H1 (cell line): ENCODE results near the gene PRTN3. TPM values are rescaled to one million over a fixed set of nuclear protein-coding genes. Genes with fewer than 3 reads are reported as not detected.

Experiments
- CTCF ChIA-PET: fragments of 300-600 bp; sonication (Branson Sonifier 250); formaldehyde crosslinking; loops from one replicate; lab custom pipeline; 2021; ENCODE audit not compliant: partially characterized antibody; lab: Charles Lee
- POLR2A ChIA-PET: fragments of 300-600 bp; sonication (Branson Sonifier 250); formaldehyde crosslinking; loops from one replicate; lab custom pipeline; 2021; ENCODE audit warnings: inconsistent platforms; ENCODE audit not compliant: partially characterized antibody; lab: Charles Lee
- DNase-seq, 2 experiments: peaks; one replicate each; pipeline versions ENCODE4 v3.0.0 to v3.0.0-alpha.2; 2010 to 2022; ENCODE audit warnings: low spot score in 2 of 2, low read depth in 1 of 2, mixed read lengths in 1 of 2
- FAIRE-seq: peaks from 2 replicates; lab custom pipeline; 2011; peaks lifted over from hg19 to GRCh38; lab: Jason Lieb, UNC
- H2AFZ ChIP-seq: 2 replicates; pipeline ENCODE4 v1.8.1; 2012; ENCODE audit warnings: low read length, inconsistent platforms
- H2AK5ac ChIP-seq: 2 replicates; pipeline ENCODE4 v1.6.1; 2013; ENCODE audit warnings: low read depth, low read length
- H2BK120ac ChIP-seq: replicated peaks from 2 replicates; pipeline ENCODE3; 2013; ENCODE audit warnings: low read depth, low read length, inconsistent platforms
- H2BK12ac ChIP-seq: 2 replicates; pipeline ENCODE4 v1.6.1; 2013; ENCODE audit warnings: low read depth, low read length
- H2BK15ac ChIP-seq: 2 replicates; pipeline ENCODE4 v1.6.1; 2013; ENCODE audit warnings: low read length
- H2BK20ac ChIP-seq: 2 replicates; pipeline ENCODE4 v1.6.1; 2013; ENCODE audit warnings: low read length
- H2BK5ac ChIP-seq: 2 replicates; pipeline ENCODE4 v1.6.1; 2013; ENCODE audit warnings: low read depth, low read length
- H3K14ac ChIP-seq: 2 replicates; pipeline ENCODE4 v1.6.1; 2013; ENCODE audit warnings: inconsistent platforms; ENCODE audit not compliant: insufficient read length
- H3K18ac ChIP-seq: 2 replicates; pipeline ENCODE4 v1.6.1; 2013; ENCODE audit warnings: low read length; ENCODE audit errors: extremely low read depth
- H3K23ac ChIP-seq: 2 replicates; pipeline ENCODE4 v1.6.1; 2013; ENCODE audit warnings: inconsistent platforms; ENCODE audit not compliant: insufficient read length
- H3K23me2 ChIP-seq: 2 replicates; pipeline ENCODE4 v1.6.1; 2013; ENCODE audit warnings: low read depth, low read length
- H3K27ac ChIP-seq: 2 replicates; pipeline ENCODE4 v1.6.1; 2011; ENCODE audit warnings: low read depth, low read length, inconsistent platforms
- H3K27me3 ChIP-seq, 4 experiments: replicated peaks in 1 of 4; 1 replicate in 1 of 4; 2 replicates in 3 of 4; pipeline versions ENCODE4 v1.6.1 to v1.8.1; 2011 to 2013; ENCODE audit warnings: low read length in 3 of 4, mild to moderate bottlenecking in 3 of 4, inconsistent platforms in 2 of 4, mixed read lengths in 2 of 4, moderate library complexity in 1 of 4; ENCODE audit not compliant: control insufficient read depth in 3 of 4, insufficient read depth in 3 of 4; ENCODE audit errors: extremely low read depth in 1 of 4
- H3K36me3 ChIP-seq, 4 experiments: 2 replicates each; pipeline versions ENCODE4 v1.6.1 to v1.8.1; 2011 to 2013; ENCODE audit warnings: mild to moderate bottlenecking in 4 of 4, low read length in 3 of 4, moderate library complexity in 2 of 4, control low read depth in 1 of 4, inconsistent platforms in 1 of 4; ENCODE audit not compliant: insufficient read depth in 4 of 4, control insufficient read depth in 2 of 4
- H3K4ac ChIP-seq: replicated peaks from 2 replicates; pipeline ENCODE3; 2013; ENCODE audit warnings: low read length, low read depth, mixed read lengths, inconsistent platforms; ENCODE audit not compliant: insufficient read length
- H3K4me1 ChIP-seq, 4 experiments: replicated peaks in 1 of 4; 1 replicate in 1 of 4; 2 replicates in 3 of 4; pipeline versions ENCODE4 v1.6.1 to v1.8.1; 2011 to 2013; ENCODE audit warnings: low read length in 3 of 4, inconsistent platforms in 2 of 4, mixed read lengths in 1 of 4; ENCODE audit not compliant: insufficient read depth in 4 of 4, control insufficient read depth in 3 of 4
- H3K4me2 ChIP-seq, 2 experiments: 2 replicates each; pipeline versions ENCODE4 v1.6.1 to v1.8.1; 2011 to 2013; ENCODE audit warnings: low read depth in 2 of 2, low read length in 2 of 2, control low read depth in 1 of 2, inconsistent platforms in 1 of 2, mild to moderate bottlenecking in 1 of 2; ENCODE audit not compliant: insufficient read depth in 1 of 2
- H3K4me3 ChIP-seq, 4 experiments: fragments of 200-600, 300-600 bp in 1 of 4; sonication (generic), shearing (Covaris generic), sonication (Bioruptor Twin) in 1 of 4; 2 replicates each; pipeline versions ENCODE4 v1.5.1 to v1.8.1; 2011 to 2016; ENCODE audit warnings: low read length in 4 of 4, low read depth in 3 of 4, control low read depth in 2 of 4, inconsistent platforms in 2 of 4, mild to moderate bottlenecking in 2 of 4, mixed read lengths in 1 of 4, moderate library complexity in 1 of 4; ENCODE audit not compliant: insufficient read depth in 2 of 4; ENCODE audit errors: extremely low read depth in 1 of 4
- H3K56ac ChIP-seq: replicated peaks from 2 replicates; pipeline ENCODE3; 2013; ENCODE audit warnings: low read depth, mild to moderate bottlenecking, mixed read lengths, low read length, inconsistent platforms; ENCODE audit not compliant: insufficient read length
- H3K79me1 ChIP-seq: 2 replicates; pipeline ENCODE4 v1.6.1; 2013; ENCODE audit warnings: low read depth, low read length, control low read depth
- H3K79me2 ChIP-seq, 2 experiments: 2 replicates each; pipeline versions ENCODE4 v1.6.1 to v1.8.1; 2012 to 2013; ENCODE audit warnings: low read length in 2 of 2, mild to moderate bottlenecking in 2 of 2, inconsistent platforms in 1 of 2; ENCODE audit not compliant: insufficient read depth in 2 of 2, control insufficient read depth in 1 of 2
- H3K9ac ChIP-seq, 4 experiments: replicated peaks in 1 of 4; 1 replicate in 1 of 4; 2 replicates in 3 of 4; pipeline versions ENCODE4 v1.6.1 to v1.8.1; 2011 to 2013; ENCODE audit warnings: low read depth in 3 of 4, low read length in 3 of 4, control low read depth in 2 of 4, mild to moderate bottlenecking in 2 of 4, moderate library complexity in 2 of 4, inconsistent platforms in 1 of 4; ENCODE audit errors: extremely low read depth in 1 of 4
- H3K9me3 ChIP-seq, 2 experiments: 2 replicates each; pipeline versions ENCODE4 v1.6.1 to v1.8.1; 2012 to 2013; ENCODE audit warnings: mild to moderate bottlenecking in 2 of 2, moderate library complexity in 2 of 2, control low read depth in 1 of 2, inconsistent platforms in 1 of 2, low read depth in 1 of 2, low read length in 1 of 2, mixed read lengths in 1 of 2; ENCODE audit not compliant: insufficient read depth in 2 of 2
- H4K20me1 ChIP-seq, 2 experiments: replicated peaks in 1 of 2; 2 replicates each; pipeline versions ENCODE3 to v1.8.1; 2011 to 2013; ENCODE audit warnings: inconsistent platforms in 2 of 2, low read length in 2 of 2, mild to moderate bottlenecking in 1 of 2; ENCODE audit not compliant: insufficient read depth in 2 of 2, control insufficient read depth in 1 of 2
- H4K5ac ChIP-seq: 2 replicates; pipeline ENCODE4 v1.6.1; 2013; ENCODE audit warnings: low read length, low read depth, mixed read lengths, inconsistent platforms; ENCODE audit not compliant: insufficient read length
- H4K8ac ChIP-seq: 2 replicates; pipeline ENCODE4 v1.8.0; 2013; ENCODE audit warnings: mild to moderate bottlenecking, moderate library complexity, low read length, inconsistent platforms; ENCODE audit not compliant: insufficient read depth; ENCODE audit errors: extremely low read depth
- H4K91ac ChIP-seq: replicated peaks from 2 replicates; pipeline ENCODE3; 2013; ENCODE audit warnings: low read length, mixed read lengths, inconsistent platforms; ENCODE audit not compliant: insufficient read length
- ASH2L ChIP-seq: fragments of 200-600, 300-600 bp; sonication (generic); IDR thresholded peaks from one replicate; pipeline ENCODE4 v1.7.1; 2017; ENCODE audit warnings: low read length
- CBX5 ChIP-seq: fragments of 300-800, 300-1000 bp; sonication (generic); IDR thresholded peaks from 2 replicates; pipeline ENCODE4 v1.7.1; 2016; ENCODE audit warnings: antibody characterized with exemption, low read length, low read depth
- CREB1 ChIP-seq: IDR thresholded peaks from 2 replicates; pipeline ENCODE4 v1.6.1; 2012; ENCODE audit warnings: inconsistent platforms
- CTBP2 ChIP-seq: IDR thresholded peaks from 2 replicates; pipeline ENCODE4 v1.7.0; 2011; ENCODE audit warnings: borderline replicate concordance, mild to moderate bottlenecking, moderate library complexity, mixed read lengths, low read length; ENCODE audit not compliant: insufficient read depth, insufficient read length
- EGR1 ChIP-seq: IDR thresholded peaks from 2 replicates; pipeline ENCODE4 v1.6.1; 2011; ENCODE audit warnings: low read depth, low read length, borderline replicate concordance
- GABPA ChIP-seq: IDR thresholded peaks from 2 replicates; pipeline ENCODE4 v1.6.1; 2011; ENCODE audit warnings: mild to moderate bottlenecking, low read length, moderate library complexity, borderline replicate concordance; ENCODE audit not compliant: insufficient read depth
- KDM4A ChIP-seq: IDR thresholded peaks from one replicate; pipeline ENCODE4 v1.7.1; 2012; ENCODE audit warnings: low read depth, mild to moderate bottlenecking, moderate library complexity, low read length, inconsistent platforms; ENCODE audit not compliant: severe bottlenecking
- NRF1 ChIP-seq: IDR thresholded peaks from 2 replicates; pipeline ENCODE4 v1.6.1; 2011; ENCODE audit warnings: mild to moderate bottlenecking, low read depth, low read length, improper control_type of control experiment
- PHF8 ChIP-seq: fragments of 200-600 bp; sonication (generic); conservative IDR thresholded peaks from 2 replicates; pipeline ENCODE4 v1.7.1; 2012; ENCODE audit warnings: low read depth, mild to moderate bottlenecking, inconsistent platforms, low read length, moderate library complexity
- POLR2A ChIP-seq, 2 experiments: IDR thresholded peaks; 1 replicate in 1 of 2; 2 replicates in 1 of 2; pipeline ENCODE4 v1.6.1; 2011; ENCODE audit warnings: low read depth in 2 of 2, low read length in 2 of 2, mild to moderate bottlenecking in 2 of 2; ENCODE audit errors: control extremely low read depth in 1 of 2
- SIRT6 ChIP-seq: IDR thresholded peaks from one replicate; pipeline ENCODE4 v1.7.1; 2012; ENCODE audit warnings: low read length, inconsistent platforms
- SP2 ChIP-seq: IDR thresholded peaks from 2 replicates; pipeline ENCODE4 v1.6.1; 2012; ENCODE audit warnings: mild to moderate bottlenecking, low read length, inconsistent platforms
- SRF ChIP-seq: IDR thresholded peaks from 2 replicates; pipeline ENCODE4 v1.6.1; 2011; ENCODE audit warnings: mild to moderate bottlenecking, low read depth, low read length, moderate library complexity
- TAF1 ChIP-seq: IDR thresholded peaks from 2 replicates; pipeline ENCODE4 v1.6.1; 2011; ENCODE audit warnings: mild to moderate bottlenecking, low read depth, low read length
- TAF7 ChIP-seq: optimal IDR thresholded peaks from 2 replicates; pipeline ENCODE3; 2011; ENCODE audit warnings: low read depth, mild to moderate bottlenecking, inconsistent platforms, low read length, moderate library complexity, borderline replicate concordance
- TBP ChIP-seq: IDR thresholded peaks from 2 replicates; pipeline ENCODE4 v1.6.1; 2011; ENCODE audit warnings: low read depth, low read length, improper control_type of control experiment
- WGBS, 2 experiments: shearing (Covaris generic) in 1 of 2; methylation state at CpG; one replicate each; pipeline versions ENCODE4 v1.1.6 to v1.1.7; 2013 to 2015; ENCODE audit warnings: low lambda C conversion rate in 2 of 2, mixed read lengths in 2 of 2, inconsistent platforms in 1 of 2, low coverage in 1 of 2, missing lambda C conversion rate in 1 of 2; ENCODE audit not compliant: insufficient replicate concordance in 2 of 2, insufficient coverage in 1 of 2, insufficient read length in 1 of 2; ENCODE audit errors: extremely low coverage in 1 of 2, missing lambda C conversion rate in 1 of 2; 5-methylcytosine and 5-hydroxymethylcytosine counted together
- polyA plus RNA-seq, 7 experiments: library from polyadenylated mRNA; depleted of rRNA in 3 of 7; stranded (reverse) in 5 of 7; unstranded in 2 of 7; fragments of >200 nt in 5 of 7; fragments of 200-250 nt in 2 of 7; gene quantifications; 1 replicate in 5 of 7; 2 replicates in 1 of 7; 4 replicates in 1 of 7; pipeline versions ENCODE4 v1.2.1 to v1.2.3, GENCODE V29; 2011 to 2013; ENCODE audit warnings: missing spikeins in 2 of 7, mixed read lengths in 2 of 7
- total RNA-seq: library from RNA; stranded (reverse); fragmentation: NEBNext Ultra II Directional; extraction: Animal tissue kit (Norgen Biotek cat#: 25700); gene quantifications from 2 replicates; pipeline ENCODE4 v1.2.1, GENCODE V29; 2021

PRTN3 gene
- total and polyA plus RNA-seq, 2 of the 8 experiments (the other 6 are each of a cell fraction or from before 2014, with no cell fraction given), result 0.39 to 2.1 TPM

GRCh38 chr19:873084-873483, 32.3 kb downstream of the PRTN3 start:
- Histone ChIP-seq H3K4me2 (no peak overlapping the region), H4K20me1 (peaks cover 4 to 5% of the 10 kb centered on the region in 2 experiments), H2AFZ (no peak overlapping the region), H3K27me3 (no peaks in the 10 kb centered on the region), H3K56ac (no peak overlapping the region), H2BK12ac (no peak overlapping the region), H3K23ac (no peak overlapping the region), H3K36me3 (peaks cover 0 to 15% (median 0%) of the 10 kb centered on the region in 4 experiments; a peak in 4 of 8 replicates), H3K79me2 (no peaks in the 10 kb centered on the region), H4K8ac (no peak overlapping the region), H4K91ac (no peak overlapping the region), H3K18ac (peak overlapping the region; percentile 48; the same call in 1 of the 2 replicates), H2BK120ac (no peak overlapping the region), H2BK15ac (no peak overlapping the region), H3K4me3 (no peak overlapping the region), H2BK20ac (no peak overlapping the region), H3K4ac (no peak overlapping the region), H3K23me2 (no peaks in the 10 kb centered on the region), H3K9me3 (peaks cover 0 to 3% of the 10 kb centered on the region in 2 experiments; a peak in 1 of 4 replicates), H3K79me1 (peaks cover 2% of the 10 kb centered on the region), H2AK5ac (no peak overlapping the region), H3K14ac (no peak overlapping the region), H3K4me1 (peaks cover 0 to 14% (median 4%) of the 10 kb centered on the region in 4 experiments; a peak in 5 of 7 replicates), H3K9ac (no peak overlapping the region), H4K5ac (no peak overlapping the region), H3K27ac (no peak overlapping the region), H2BK5ac (peak overlapping the region; percentile 56; the same call in 1 of the 2 replicates)
- CTCF ChIA-PET, result interaction anchor here (1.9 to 2.3 kb wide), 2 partner anchors 16 to 109 kb away, joined by 5 to 8 read pairs; no protein-coding TSS in a partner anchor
- no peak for DNase-seq
- POLR2A ChIA-PET, result interaction anchor here (0.6 to 11.5 kb wide), 9 partner anchors 7 to 148 kb away, joined by 3 to 82 read pairs (median 4); partner anchors contain the start of genes ELANE, MED16, RNU6-2 and RNU6-9
- no peak for FAIRE-seq
- WGBS, 2 experiments, result no CpG with 5 or more reads among the region's 13 CpGs
- TF ChIP-seq ASH2L (no peak), NRF1 (no peak), EGR1 (no peak), SIRT6 (no peak), PHF8 (no peak), CREB1 (no peak), SRF (no peak), KDM4A (no peak), POLR2A (IDR thresholded peaks at IDR 0.05; ENCODE audit: control extremely low read depth in 1 of 2, low read depth in 2 of 2, low read length in 2 of 2) (no peak), SP2 (no peak), CTBP2 (no peak), GABPA (no peak), TBP (no peak), CBX5 (no peak), TAF7 (no peak), TAF1 (no peak)
